Liver (tissue), 9 donors: ENCODE data around the gene HOXC11. TPM values are rescaled to one million over a fixed set of nuclear protein-coding genes. Genes with fewer than 3 reads are reported as not detected.

Source experiments
- DNase-seq: peaks from one replicate; pipeline ENCODE4 v3.0.0-alpha.2; 2017; ENCODE audit warnings: low spot score
- H3K27ac ChIP-seq, 2 donors: one replicate each; pipeline ENCODE4 v1.7.0; 2013; ENCODE audit warnings: inconsistent platforms in 2 of 2, low read length in 2 of 2, control low read depth in 1 of 2, low read depth in 1 of 2, mild to moderate bottlenecking in 1 of 2
- H3K27me3 ChIP-seq, 4 donors: one replicate each; pipeline versions ENCODE4 v1.6.1 to v1.7.0; 2013; ENCODE audit warnings: low read length in 3 of 4, inconsistent platforms in 1 of 4, mild to moderate bottlenecking in 1 of 4, moderate library complexity in 1 of 4; ENCODE audit not compliant: control insufficient read depth in 4 of 4, insufficient read depth in 4 of 4
- H3K36me3 ChIP-seq, 4 donors: one replicate each; pipeline versions ENCODE4 v1.6.1 to v1.7.0; 2013; ENCODE audit warnings: low read length in 3 of 4, mild to moderate bottlenecking in 3 of 4, low read depth in 1 of 4, moderate library complexity in 1 of 4; ENCODE audit not compliant: control insufficient read depth in 4 of 4, insufficient read depth in 3 of 4
- H3K4me1 ChIP-seq, 4 donors: one replicate each; pipeline versions ENCODE4 v1.6.1 to v1.7.0; 2013; ENCODE audit warnings: low read length in 3 of 4, mild to moderate bottlenecking in 3 of 4, moderate library complexity in 1 of 4; ENCODE audit not compliant: control insufficient read depth in 4 of 4, insufficient read depth in 4 of 4
- H3K4me3 ChIP-seq, 3 donors: one replicate each; pipeline versions ENCODE4 v1.6.1 to v1.7.0; 2013; ENCODE audit warnings: low read length in 3 of 3, control low read depth in 1 of 3, low read depth in 1 of 3, mild to moderate bottlenecking in 1 of 3
- H3K9ac ChIP-seq, 2 donors: one replicate each; pipeline ENCODE4 v1.7.0; 2013; ENCODE audit warnings: low read length in 2 of 2, mild to moderate bottlenecking in 2 of 2, moderate library complexity in 2 of 2, control low read depth in 1 of 2, low read depth in 1 of 2
- H3K9me3 ChIP-seq, 4 donors: one replicate each; pipeline versions ENCODE4 v1.6.1 to v1.7.0; 2013; ENCODE audit warnings: low read length in 3 of 4; ENCODE audit not compliant: control insufficient read depth in 4 of 4
- ATF3 ChIP-seq: IDR thresholded peaks from 2 replicates; pipeline ENCODE4 v1.6.1; 2016; ENCODE audit warnings: antibody characterized with exemption
- CTCF ChIP-seq: fragments of 150-350 bp; IDR thresholded peaks from 2 replicates; pipeline ENCODE4 v1.5.1; 2017; ENCODE audit warnings: improper control_type of control experiment, low read depth, low read length; ENCODE audit not compliant: missing input control
- EGR1 ChIP-seq, 2 donors: IDR thresholded peaks; 2 replicates each; pipeline ENCODE4 v1.6.1; 2016 to 2018; ENCODE audit warnings: antibody characterized with exemption in 2 of 2, low read depth in 2 of 2
- FOXA2 ChIP-seq: IDR thresholded peaks from 2 replicates; pipeline ENCODE4 v1.6.1; 2016; ENCODE audit warnings: antibody characterized with exemption
- HNF4A ChIP-seq, 2 donors: conservative IDR thresholded peaks; 2 replicates each; pipeline ENCODE4 v1.6.1; 2016; ENCODE audit warnings: antibody characterized with exemption in 2 of 2, mild to moderate bottlenecking in 2 of 2
- HNF4G ChIP-seq: IDR thresholded peaks from 2 replicates; pipeline ENCODE4 v1.6.1; 2016; ENCODE audit warnings: antibody characterized with exemption
- JUND ChIP-seq, 2 donors: IDR thresholded peaks; 2 replicates each; pipeline ENCODE4 v1.6.1; 2016; ENCODE audit warnings: antibody characterized with exemption in 2 of 2
- MAX ChIP-seq: IDR thresholded peaks from 2 replicates; pipeline ENCODE4 v1.6.1; 2016; ENCODE audit warnings: antibody characterized with exemption
- RAD21 ChIP-seq, 2 donors: IDR thresholded peaks; 2 replicates each; pipeline ENCODE4 v1.6.1; 2016; ENCODE audit warnings: antibody characterized with exemption in 2 of 2, mild to moderate bottlenecking in 2 of 2
- REST ChIP-seq: IDR thresholded peaks from 2 replicates; pipeline ENCODE4 v1.6.1; 2016; ENCODE audit warnings: antibody characterized with exemption, mild to moderate bottlenecking
- WGBS: extraction: QIAGEN DNeasy Blood & Tissue Kit; methylation state at CpG from one replicate; pipeline ENCODE4 v1.1.7; 2013; 5-methylcytosine and 5-hydroxymethylcytosine counted together
- polyA plus RNA-seq, 2 donors: library from polyadenylated mRNA; stranded (reverse) in 1 of 2; unstranded in 1 of 2; fragments of 200-250 nt in 1 of 2; fragments of >200 nt in 1 of 2; fragmentation: Nextera tagmentation in 1 of 2; extraction: Ambion mirVana in 1 of 2; gene quantifications; one replicate each; pipeline versions ENCODE4 v1.2.1 to v1.2.3, GENCODE V29; 2013 to 2015
- total RNA-seq, 2 donors: library from RNA; depleted of rRNA; stranded (reverse); fragments of >200 nt; gene quantifications; one replicate each; pipeline ENCODE4 v1.2.3, GENCODE V29; 2014
- donor health status: healthy.
- donor health status: healthy.
- donor health status: healthy.
- donor health status: healthy.
- donor health status: healthy.

The HOXC11 gene
- total and polyA plus RNA-seq, 4 donors = not detected

- TF ChIP-seq REST = no peak
- no peak for TF ChIP-seq RAD21 (IDR thresholded peaks at IDR 0.05)
- no peak for TF ChIP-seq JUND (IDR thresholded peaks at IDR 0.05)
These were observed 14.9 kb downstream of the HOXC11 start (continued) for GRCh38 chr12:53987787-53988230.

- Histone ChIP-seq H3K4me1 (peaks cover 3 to 14% (median 10%) of the 10 kb centered on the region in 4 donors), H3K27me3 (peaks cover 13 to 39% (median 25%) of the 10 kb centered on the region in 4 donors), H3K9ac (no peak overlapping the region), H3K4me3 (no peak overlapping the region), H3K27ac (no peak overlapping the region), H3K9me3 (peaks cover 0 to 4% (median 2%) of the 10 kb centered on the region in 4 donors), H3K36me3 (no peaks in the 10 kb centered on the region)
- no peak for DNase-seq
- TF ChIP-seq HNF4G (no peak), EGR1 (IDR thresholded peaks at IDR 0.05; ENCODE audit: low read depth in 2 of 2) (no peak), HNF4A (conservative IDR thresholded peaks at IDR 0.05) (no peak)
- WGBS = 16% methylated on average over 5 of the region's 5 CpGs
These were observed 15.8 kb downstream of the HOXC11 start for GRCh38 chr12:53988541-53989226.

GRCh38 chr12:53989227-53990113, 16.5 kb downstream of the HOXC11 start:
- DNase-seq = no peak
- Histone ChIP-seq H3K9ac (no peak overlapping the region), H3K4me1 (peaks cover 5 to 17% (median 12%) of the 10 kb centered on the region in 4 donors), H3K4me3 (no peak overlapping the region), H3K27me3 (peaks cover 12 to 39% (median 28%) of the 10 kb centered on the region in 4 donors), H3K27ac (no peak overlapping the region), H3K36me3 (no peaks in the 10 kb centered on the region), H3K9me3 (peaks cover 0 to 3% (median 1%) of the 10 kb centered on the region in 4 donors)
- TF ChIP-seq JUND (IDR thresholded peaks at IDR 0.05) (no peak), MAX (no peak), FOXA2 (no peak), HNF4A (conservative IDR thresholded peaks at IDR 0.05) (no peak), ATF3 (no peak), RAD21 (IDR thresholded peaks at IDR 0.05) (peak; percentile 47 to 61), CTCF (peak; percentile 21)
- 7% methylated on average over 28 of the region's 28 CpGs for WGBS
